Measurements from ENCODE around the gene SORT1. TPM values are rescaled to one million over a fixed set of nuclear protein-coding genes. Genes with fewer than 3 reads are reported as not detected.

Gene SORT1
- total and polyA plus RNA-seq, 2 of the 13 experiments (the other 11 are each of a cell fraction or from before 2014, with no cell fraction given): 32.4 to 93.0 TPM

DNA sequence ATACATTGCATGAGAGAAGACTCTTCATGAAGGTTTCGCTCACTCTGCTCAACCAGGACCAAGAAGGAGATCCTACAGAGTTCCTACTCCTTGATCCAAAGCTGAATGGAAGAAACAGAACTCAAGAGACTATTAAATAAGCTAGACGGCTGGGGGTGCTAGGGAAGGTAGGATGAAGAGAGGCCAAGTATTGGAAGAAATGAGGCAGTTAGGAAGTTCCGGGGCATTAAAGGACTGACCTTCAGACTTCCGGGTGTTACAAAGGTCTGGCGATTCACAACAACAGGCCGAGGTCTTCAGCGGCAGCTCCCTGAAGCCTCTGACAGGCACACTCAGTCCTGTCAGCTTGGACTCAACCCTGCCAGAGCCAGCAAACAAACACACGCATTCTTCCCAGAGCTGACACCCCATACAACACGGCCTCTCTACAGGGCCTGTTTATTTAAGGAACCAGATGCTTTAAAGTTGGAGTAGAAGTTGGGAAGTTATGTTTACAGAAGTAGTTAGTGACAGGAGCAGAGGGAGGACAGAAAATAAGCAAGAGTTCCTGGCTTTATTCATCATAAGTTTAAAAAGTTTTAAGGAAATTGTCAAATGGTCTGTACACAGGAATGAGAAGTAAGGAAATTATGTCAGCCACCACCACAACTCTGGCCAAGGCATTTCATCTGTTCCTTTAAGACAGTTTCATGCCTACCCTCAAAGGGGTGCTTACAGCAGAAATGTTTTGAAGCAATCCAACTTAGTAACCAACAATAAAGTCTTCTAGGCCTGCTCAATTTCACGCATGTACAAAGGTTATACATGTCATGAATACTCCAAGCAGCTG, 4.7 kb downstream of the SORT1 start (continued):
- TF ChIP-seq ZNF337 (CRISPR knock-in tag; IDR thresholded peaks at IDR 0.05; ENCODE audit: borderline replicate concordance, low read depth) (no peak), ZBTB20 (CRISPR knock-in tag; IDR thresholded peaks at IDR 0.05; ENCODE audit: borderline replicate concordance, low read depth) (peak; percentile 69; the same call in 1 of the 2 replicates), HDAC1 (CRISPR knock-in tag; IDR thresholded peaks at IDR 0.05) (peak; percentile 93), ZFP37 (CRISPR knock-in tag; IDR thresholded peaks at IDR 0.05; ENCODE audit: borderline replicate concordance) (peak; percentile 44; the same call in 1 of the 2 replicates), MAFF (IDR thresholded peaks at IDR 0.05; ENCODE audit: low read depth, low read length) (no peak), KLF15 (CRISPR knock-in tag; IDR thresholded peaks at IDR 0.05; ENCODE audit: borderline replicate concordance) (no peak), ZMYM4 (CRISPR knock-in tag; IDR thresholded peaks at IDR 0.05) (peak; percentile 78; the same call in 1 of the 2 replicates), ZNF556 (CRISPR knock-in tag; IDR thresholded peaks at IDR 0.05; ENCODE audit: borderline replicate concordance) (peak; percentile 68; the same call in 1 of the 2 replicates), ZNF788 (CRISPR knock-in tag; IDR thresholded peaks at IDR 0.05; ENCODE audit: borderline replicate concordance) (peak; percentile 75; the same call in 1 of the 2 replicates), HMGXB4 (CRISPR knock-in tag; IDR thresholded peaks at IDR 0.05; ENCODE audit: borderline replicate concordance in 1 of 2, low read depth in 1 of 2) (peak; percentile 62 to 63; a peak in 3 of 4 replicates), MZF1 (CRISPR knock-in tag; IDR thresholded peaks at IDR 0.05; ENCODE audit: borderline replicate concordance) (no peak), ZSCAN22 (CRISPR knock-in tag; IDR thresholded peaks at IDR 0.05) (no peak), FOXP4 (CRISPR knock-in tag; IDR thresholded peaks at IDR 0.05) (peak; percentile 99), ZNF781 (CRISPR knock-in tag; IDR thresholded peaks at IDR 0.05; ENCODE audit: borderline replicate concordance, not compliant biosample characterization) (no peak), HMG20A (CRISPR knock-in tag; IDR thresholded peaks at IDR 0.05; ENCODE audit: borderline replicate concordance) (peak; percentile 90), PHF20 (CRISPR knock-in tag; IDR thresholded peaks at IDR 0.05) (peak; percentile 60; the same call in 1 of the 2 replicates), RCOR2 (CRISPR knock-in tag; IDR thresholded peaks at IDR 0.05) (peak; percentile 82), ZBTB21 (CRISPR knock-in tag; IDR thresholded peaks at IDR 0.05) (0 out of 2 replicates have a peak, but pooled peaks have one; percentile 19), MAX (IDR thresholded peaks at IDR 0.05) (peak; percentile 73; the same call in 1 of the 2 replicates), ZNF33A (CRISPR knock-in tag; IDR thresholded peaks at IDR 0.05; ENCODE audit: borderline replicate concordance) (no peak), RNF2 (conservative IDR thresholded peaks at IDR 0.05; ENCODE audit: low read depth) (no peak), CEBPG (CRISPR knock-in tag; IDR thresholded peaks at IDR 0.05) (peak; percentile 61), THYN1 (CRISPR knock-in tag; IDR thresholded peaks at IDR 0.05; ENCODE audit: borderline replicate concordance, low read depth) (no peak)
- TF ChIP-seq, protein P1, sequence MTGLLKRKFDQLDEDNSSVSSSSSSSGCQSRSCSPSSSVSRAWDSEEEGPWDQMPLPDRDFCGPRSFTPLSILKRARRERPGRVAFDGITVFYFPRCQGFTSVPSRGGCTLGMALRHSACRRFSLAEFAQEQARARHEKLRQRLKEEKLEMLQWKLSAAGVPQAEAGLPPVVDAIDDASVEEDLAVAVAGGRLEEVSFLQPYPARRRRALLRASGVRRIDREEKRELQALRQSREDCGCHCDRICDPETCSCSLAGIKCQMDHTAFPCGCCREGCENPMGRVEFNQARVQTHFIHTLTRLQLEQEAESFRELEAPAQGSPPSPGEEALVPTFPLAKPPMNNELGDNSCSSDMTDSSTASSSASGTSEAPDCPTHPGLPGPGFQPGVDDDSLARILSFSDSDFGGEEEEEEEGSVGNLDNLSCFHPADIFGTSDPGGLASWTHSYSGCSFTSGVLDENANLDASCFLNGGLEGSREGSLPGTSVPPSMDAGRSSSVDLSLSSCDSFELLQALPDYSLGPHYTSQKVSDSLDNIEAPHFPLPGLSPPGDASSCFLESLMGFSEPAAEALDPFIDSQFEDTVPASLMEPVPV (CRISPR knock-in tag; IDR thresholded peaks at IDR 0.05): 0 out of 2 replicates have a peak, but pooled peaks have one; percentile 32
